HCT116 (cell line): ENCODE data around the gene MRPL9. TPM values are rescaled to one million over a fixed set of nuclear protein-coding genes. Genes with fewer than 3 reads are reported as not detected.
"Not testable (repeated sequence)": the region's sequence is repeated elsewhere in the genome, so short reads cannot be mapped to it uniquely, and the experiment has no call there.

ENCODE experiments used
- ATAC-seq: fragments of 200-7000 bp; cut with Tn5 transposase; 2 replicates; pipeline ENCODE4 v1.9.1; 2020; ENCODE audit warnings: mild to moderate bottlenecking, moderate library complexity
- BruUV-seq: library from RNA; stranded (reverse); fragments of 400-500 nt; replicated peaks from 2 replicates; lab custom pipeline; 2021; lab: Mats Ljungman, UMichigan
- CTCF ChIA-PET: fragments of 300-600 bp; sonication (Branson Sonifier 250); formaldehyde crosslinking; loops from one replicate; lab custom pipeline; 2021; ENCODE audit warnings: antibody characterized with exemption; lab: Charles Lee
- POLR2A ChIA-PET: fragments of 300-600, 350-600 bp; sonication (Branson Sonifier 250); formaldehyde crosslinking; loops from one replicate; lab custom pipeline; 2021; ENCODE audit warnings: antibody characterized with exemption; lab: Charles Lee
- RAD21 ChIA-PET, 2 experiments: fragments of 300-600 bp; sonication (Branson Sonifier 250); formaldehyde crosslinking; loops; one replicate each; lab custom pipeline; 2023; ENCODE audit warnings: low total read pairs in 2 of 2; ENCODE audit not compliant: uncharacterized antibody in 2 of 2, unreplicated experiment in 2 of 2, low non-redundant PET in 1 of 2; lab: Charles Lee
- DNase-seq: peaks from one replicate; pipeline ENCODE4 v3.0.0-alpha.2; 2010; ENCODE audit warnings: low read depth, low spot score
- H2AFZ ChIP-seq: fragments of 200-600 bp; shearing (Covaris generic), sonication (generic); 2 replicates; pipeline ENCODE4 v1.6.1; 2017; ENCODE audit warnings: low read depth, mixed run types, mixed read lengths, antibody characterized with exemption, low read length; ENCODE audit not compliant: poor library complexity, severe bottlenecking
- H3K27ac ChIP-seq: 2 replicates; pipeline ENCODE4 v1.5.1; 2012; ENCODE audit warnings: low read depth, low read length
- H3K27me3 ChIP-seq: fragments of 200-600 bp; sonication (generic); 2 replicates; pipeline ENCODE4 v1.6.1; 2016; ENCODE audit warnings: mixed run types, low read length, mixed read lengths; ENCODE audit not compliant: insufficient read depth
- H3K36me3 ChIP-seq, 2 experiments: fragments of 200-500 bp in 1 of 2; fragments of 200-600 bp in 1 of 2; sonication (Bioruptor generic) in 1 of 2; sonication (generic) in 1 of 2; 2 replicates each; pipeline versions ENCODE4 v1.5.1 to v1.6.1; 2014 to 2016; ENCODE audit warnings: low read length in 2 of 2, inconsistent platforms in 1 of 2, mixed read lengths in 1 of 2, mixed run types in 1 of 2; ENCODE audit not compliant: insufficient read depth in 2 of 2, control insufficient read depth in 1 of 2
- H3K4me1 ChIP-seq, 2 experiments: fragments of 200-600 bp in 1 of 2; sonication (generic) in 1 of 2; 2 replicates each; pipeline versions ENCODE4 v1.5.1 to v1.6.1; 2012 to 2017; ENCODE audit warnings: low read length in 2 of 2, inconsistent platforms in 1 of 2, mild to moderate bottlenecking in 1 of 2, mixed read lengths in 1 of 2, mixed run types in 1 of 2, moderate library complexity in 1 of 2; ENCODE audit not compliant: insufficient read depth in 2 of 2, control insufficient read depth in 1 of 2
- H3K4me2 ChIP-seq: fragments of 200-600 bp; sonication (generic); 2 replicates; pipeline ENCODE4 v1.6.1; 2017; ENCODE audit warnings: mixed run types, low read length, mixed read lengths
- H3K4me3 ChIP-seq, 2 experiments: fragments of 200-600 bp in 1 of 2; sonication (generic) in 1 of 2; replicated peaks in 1 of 2; 2 replicates each; pipeline ENCODE4 v1.5.1; 2011 to 2016; ENCODE audit warnings: low read length in 2 of 2, control low read depth in 1 of 2, low read depth in 1 of 2, mild to moderate bottlenecking in 1 of 2, mixed read lengths in 1 of 2, mixed run types in 1 of 2
- H3K79me2 ChIP-seq: fragments of 200-600 bp; sonication (generic); 2 replicates; pipeline ENCODE4 v1.6.1; 2017; ENCODE audit warnings: mild to moderate bottlenecking, mixed run types, low read length, moderate library complexity, mixed read lengths; ENCODE audit not compliant: insufficient read depth
- H3K9ac ChIP-seq: fragments of 200-600 bp; sonication (generic); 2 replicates; pipeline ENCODE4 v1.6.1; 2016; ENCODE audit warnings: low read length, mixed read lengths
- H3K9me2 ChIP-seq: fragments of 200-600 bp; sonication (generic), shearing (Covaris generic); 2 replicates; pipeline ENCODE4 v1.6.1; 2017; ENCODE audit warnings: mixed run types, mild to moderate bottlenecking, moderate library complexity; ENCODE audit not compliant: insufficient read depth
- H3K9me3 ChIP-seq, 2 experiments: fragments of 200-500 bp in 1 of 2; fragments of 200-600 bp in 1 of 2; sonication (Bioruptor generic) in 1 of 2; sonication (generic) in 1 of 2; 2 replicates each; pipeline ENCODE4 v1.6.1; 2014 to 2017; ENCODE audit warnings: low read length in 2 of 2, mixed read lengths in 2 of 2, inconsistent platforms in 1 of 2, low read depth in 1 of 2, mild to moderate bottlenecking in 1 of 2, mixed run types in 1 of 2, moderate library complexity in 1 of 2; ENCODE audit not compliant: control insufficient read depth in 1 of 2, insufficient read depth in 1 of 2
- H4K20me1 ChIP-seq: fragments of 200-600 bp; sonication (generic), shearing (Covaris generic); 2 replicates; pipeline ENCODE4 v1.6.1; 2017; ENCODE audit warnings: mixed run types, mild to moderate bottlenecking, moderate library complexity; ENCODE audit not compliant: insufficient read depth
- ATF3 ChIP-seq: IDR thresholded peaks from 2 replicates; pipeline ENCODE4 v1.6.1; 2012
- CEBPB ChIP-seq: IDR thresholded peaks from 2 replicates; pipeline ENCODE4 v1.6.1; 2012; ENCODE audit warnings: low read depth
- CTCF ChIP-seq, 3 experiments: fragments of 200-600 bp in 1 of 3; sonication (generic) in 1 of 3; IDR thresholded peaks in 2 of 3; conservative IDR thresholded peaks in 1 of 3; 2 replicates each; pipeline ENCODE4 v1.5.1; 2012 to 2017; ENCODE audit warnings: low read depth in 2 of 3, low read length in 2 of 3, antibody characterized with exemption in 1 of 3, borderline replicate concordance in 1 of 3, control low read depth in 1 of 3, mild to moderate bottlenecking in 1 of 3, mixed read lengths in 1 of 3, mixed run types in 1 of 3, moderate library complexity in 1 of 3; ENCODE audit not compliant: insufficient read depth in 1 of 3
- EGR1 ChIP-seq: IDR thresholded peaks from 2 replicates; pipeline ENCODE4 v1.6.1; 2012; ENCODE audit warnings: low read depth
- FOSL1 ChIP-seq: IDR thresholded peaks from 2 replicates; pipeline ENCODE4 v1.6.1; 2012; ENCODE audit warnings: low read depth
- POLR2AphosphoS5 ChIP-seq: IDR thresholded peaks from 2 replicates; pipeline ENCODE4 v1.6.1; 2011; ENCODE audit warnings: mild to moderate bottlenecking, low read depth, low read length, moderate library complexity
- SP1 ChIP-seq: IDR thresholded peaks from 2 replicates; pipeline ENCODE4 v1.6.1; 2012; ENCODE audit warnings: low read depth
- YY1 ChIP-seq: IDR thresholded peaks from 2 replicates; pipeline ENCODE4 v1.6.1; 2011; ENCODE audit warnings: low read length, low read depth, moderate library complexity, mild to moderate bottlenecking; ENCODE audit not compliant: insufficient replicate concordance; ENCODE audit errors: extremely low read depth
- intact Hi-C: fragments of 100-400 bp; cut with micrococcal nuclease; formaldehyde crosslinking; loops from 2 replicates; pipeline ENCODE4 v1.10.0; 2022
- total RNA-seq: library from RNA; stranded (reverse); gene quantifications from one replicate; pipeline ENCODE4 v1.2.1, GENCODE V29; 2021; ENCODE audit not compliant: unreplicated experiment
- TF ChIP-seq, protein P1 (sequence below): IDR thresholded peaks from 2 replicates; pipeline ENCODE4 v1.6.1; 2011; ENCODE audit warnings: mild to moderate bottlenecking, low read length, moderate library complexity; ENCODE audit not compliant: insufficient replicate concordance; ENCODE audit errors: extremely low read depth

The MRPL9 gene
- total RNA-seq, 1 experiment from 2014 or later, result 94.5 TPM

DNA sequence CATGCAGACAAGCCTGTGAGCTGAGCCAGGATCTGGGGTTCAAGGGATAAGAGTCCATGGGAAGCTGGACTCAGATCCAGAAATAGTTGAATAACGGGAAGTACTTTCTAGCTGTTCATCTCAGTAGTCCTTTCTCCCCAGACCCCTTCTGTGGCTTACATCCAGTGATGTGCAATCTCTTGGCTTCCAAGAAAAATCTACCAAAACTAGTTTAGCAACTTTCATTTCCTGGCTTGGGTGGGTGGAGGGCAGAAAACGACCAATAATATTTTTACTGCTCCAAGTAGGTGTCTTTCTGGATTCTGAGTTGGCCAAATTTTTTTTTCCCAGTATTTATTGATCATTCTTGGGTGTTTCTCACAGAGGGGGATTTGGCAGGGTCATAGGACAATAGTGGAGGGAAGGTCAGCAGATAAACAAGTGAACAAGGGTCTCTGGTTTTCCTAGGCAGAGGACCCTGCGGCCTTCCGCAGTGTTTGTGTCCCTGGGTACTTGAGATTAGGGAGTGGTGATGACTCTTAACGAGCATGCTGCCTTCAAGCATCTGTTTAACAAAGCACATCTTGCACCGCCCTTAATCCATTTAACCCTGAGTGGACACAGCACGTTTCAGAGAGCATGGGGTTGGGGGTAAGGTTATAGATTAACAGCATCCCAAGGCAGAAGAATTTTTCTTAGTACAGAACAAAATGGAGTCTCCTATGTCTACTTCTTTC lies 5.2 kb upstream of the MRPL9 start:
- H3K36me3 ChIP-seq, H3K79me2 ChIP-seq, RAD21 ChIA-PET, CTCF ChIA-PET, BruUV-seq, ATAC-seq, H3K27ac ChIP-seq, intact Hi-C loops, POLR2A ChIA-PET, H3K9me2 ChIP-seq, H3K9me3 ChIP-seq: not testable (repeated sequence)
- peak; percentile 70; the same call in 1 of the 2 replicates for TF ChIP-seq CEBPB
- TF ChIP-seq EGR1, result 0 out of 2 replicates have a peak, but pooled peaks have one; percentile 33
- peak; percentile 57 for TF ChIP-seq SP1
- TF ChIP-seq POLR2AphosphoS5, result 0 out of 2 replicates have a peak, but pooled peaks have one; percentile 14
- TF ChIP-seq, all 23 proteins: peak for 4; not testable (repeated sequence) for 19
- not testable (repeated sequence) for H3K4me3 ChIP-seq, H3K27me3 ChIP-seq, H4K20me1 ChIP-seq, H3K9ac ChIP-seq, H2AFZ ChIP-seq, DNase-seq
- Histone ChIP-seq H3K4me2 (peak overlapping the region; percentile 54), H3K4me1 (peaks cover 8 to 20% of the 10 kb centered on the region in 2 experiments; a peak in 3 of 4 replicates)

DNA sequence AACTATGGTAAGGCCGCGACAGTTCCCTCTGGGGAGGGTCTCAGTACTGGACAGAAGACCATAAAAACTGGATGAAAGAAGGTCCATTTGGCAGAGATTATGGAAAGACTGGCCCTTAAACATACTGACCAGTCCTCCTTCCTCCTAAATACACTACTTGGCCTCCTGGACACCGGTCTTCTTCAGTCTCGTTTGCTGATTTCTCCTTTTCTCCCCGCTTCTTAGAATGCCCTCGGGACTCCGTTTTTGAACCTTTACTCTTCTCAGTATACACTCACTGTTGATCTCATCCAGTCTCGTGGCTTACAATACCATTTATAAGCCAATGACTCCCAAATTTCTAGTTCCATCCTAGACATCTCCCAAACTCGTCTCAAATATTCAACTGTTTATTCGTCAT lies 694 bp upstream of the MRPL9 start:
- Histone ChIP-seq H3K4me2 (peak overlapping the region; percentile 82), H3K9me2 (no peaks in the 10 kb centered on the region), H2AFZ (no peak overlapping the region), H3K4me1 (peaks cover 12 to 28% of the 10 kb centered on the region in 2 experiments; a peak in 3 of 4 replicates), H3K79me2 (peaks cover 15% of the 10 kb centered on the region), H4K20me1 (no peaks in the 10 kb centered on the region), H3K9ac (peak overlapping the region; percentile 83), H3K4me3 (peak overlapping the region; percentile 86 to 90), H3K27me3 (no peaks in the 10 kb centered on the region), H3K9me3 (no peaks in the 10 kb centered on the region), H3K36me3 (peaks cover 4 to 26% of the 10 kb centered on the region in 2 experiments), H3K27ac (peak overlapping the region; percentile 77)
- ATAC-seq (no peak), DNase-seq (no peak)
- intact Hi-C loops, result no loop called here
- no TSS peak for BruUV-seq
- no peak for TF ChIP-seq CEBPB
- TF ChIP-seq EGR1, result no peak
- TF ChIP-seq CTCF (IDR thresholded peaks at IDR 0.05 in 2 of 3, conservative IDR thresholded peaks at IDR 0.05 in 1 of 3; ENCODE audit: borderline replicate concordance in 1 of 3, insufficient read depth in 1 of 3, low read depth in 2 of 3, low read length in 2 of 3), result no peak
- TF ChIP-seq FOSL1, result no peak
- no peak for TF ChIP-seq YY1
- TF ChIP-seq ATF3, result no peak
- TF ChIP-seq, protein P1, sequence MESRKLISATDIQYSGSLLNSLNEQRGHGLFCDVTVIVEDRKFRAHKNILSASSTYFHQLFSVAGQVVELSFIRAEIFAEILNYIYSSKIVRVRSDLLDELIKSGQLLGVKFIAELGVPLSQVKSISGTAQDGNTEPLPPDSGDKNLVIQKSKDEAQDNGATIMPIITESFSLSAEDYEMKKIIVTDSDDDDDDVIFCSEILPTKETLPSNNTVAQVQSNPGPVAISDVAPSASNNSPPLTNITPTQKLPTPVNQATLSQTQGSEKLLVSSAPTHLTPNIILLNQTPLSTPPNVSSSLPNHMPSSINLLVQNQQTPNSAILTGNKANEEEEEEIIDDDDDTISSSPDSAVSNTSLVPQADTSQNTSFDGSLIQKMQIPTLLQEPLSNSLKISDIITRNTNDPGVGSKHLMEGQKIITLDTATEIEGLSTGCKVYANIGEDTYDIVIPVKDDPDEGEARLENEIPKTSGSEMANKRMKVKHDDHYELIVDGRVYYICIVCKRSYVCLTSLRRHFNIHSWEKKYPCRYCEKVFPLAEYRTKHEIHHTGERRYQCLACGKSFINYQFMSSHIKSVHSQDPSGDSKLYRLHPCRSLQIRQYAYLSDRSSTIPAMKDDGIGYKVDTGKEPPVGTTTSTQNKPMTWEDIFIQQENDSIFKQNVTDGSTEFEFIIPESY, result no peak
- RAD21 ChIA-PET, result interaction anchor here in 1 of 2 experiments (1.5 kb wide), 1 partner anchor 72 kb away, joined by 3 read pairs; no protein-coding TSS in a partner anchor
- CTCF ChIA-PET, result interaction anchor here (1.9 kb wide), 1 partner anchor 238 kb away, joined by 6 read pairs; no protein-coding TSS in a partner anchor
- POLR2A ChIA-PET, result no interaction called here
